IPS-18a (cell line): ENCODE measurements around the gene HLA-DQA1.
"Not testable (repeated sequence)": the region's sequence is repeated elsewhere in the genome, so short reads cannot be mapped to it uniquely, and the experiment has no call there.

Experiments used
- H3K27ac ChIP-seq: one replicate; pipeline ENCODE4 v1.5.1; 2013; ENCODE audit warnings: low read length
- H3K27me3 ChIP-seq: one replicate; pipeline ENCODE4 v1.6.1; 2013; ENCODE audit warnings: mild to moderate bottlenecking, low read length; ENCODE audit not compliant: control insufficient read depth, insufficient read depth
- H3K36me3 ChIP-seq: one replicate; pipeline ENCODE4 v1.6.1; 2013; ENCODE audit warnings: low read depth, low read length; ENCODE audit not compliant: control insufficient read depth
- H3K4me1 ChIP-seq: one replicate; pipeline ENCODE4 v1.6.1; 2013; ENCODE audit warnings: low read depth, low read length; ENCODE audit not compliant: control insufficient read depth
- H3K4me3 ChIP-seq: one replicate; pipeline ENCODE4 v1.5.1; 2013; ENCODE audit warnings: low read length
- H3K9ac ChIP-seq: one replicate; pipeline ENCODE4 v1.6.1; 2013; ENCODE audit warnings: mild to moderate bottlenecking, low read length, moderate library complexity
- H3K9me3 ChIP-seq: one replicate; pipeline ENCODE4 v1.6.1; 2013; ENCODE audit warnings: low read depth, low read length; ENCODE audit not compliant: control insufficient read depth

Gene HLA-DQA1

DNA sequence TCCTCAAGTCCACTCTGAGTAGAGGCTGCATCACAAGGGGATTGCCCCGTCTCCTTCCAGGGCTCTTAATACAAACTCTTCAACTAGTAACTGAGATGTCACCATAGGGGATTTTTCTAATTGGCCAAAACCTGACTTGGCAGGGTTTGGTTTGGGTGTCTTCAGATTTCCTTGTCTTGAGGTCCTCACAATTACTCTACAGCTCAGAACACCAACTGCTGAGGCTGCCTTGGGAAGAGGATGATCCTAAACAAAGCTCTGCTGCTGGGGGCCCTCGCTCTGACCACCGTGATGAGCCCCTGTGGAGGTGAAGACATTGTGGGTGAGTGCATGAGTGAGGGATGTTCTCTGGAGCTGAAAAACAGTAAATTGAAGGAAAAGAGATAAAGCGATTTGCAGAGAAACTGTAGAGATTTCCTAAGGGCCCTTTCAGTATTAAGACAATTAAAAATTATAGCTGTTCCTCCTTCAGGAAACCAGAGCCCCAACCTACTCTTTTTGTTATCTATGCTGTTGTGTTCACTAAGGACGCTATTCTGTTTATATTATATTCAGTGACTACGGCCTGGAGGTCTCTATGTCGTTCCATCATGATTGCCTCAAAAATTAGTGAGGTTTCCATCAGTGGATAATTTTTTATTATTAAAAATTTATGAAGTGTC lies at the start of gene HLA-DQA1:
TSS of gene HLA-DQA1 (plus strand) at position 188 of the 662 bp plus-strand sequence. CDS start at position 241, 53 bp downstream.
- Histone ChIP-seq H3K9ac (no peak within 1 kb of the TSS), H3K27me3 (no peaks in the 10 kb centered on the region), H3K4me1 (no peaks in the 10 kb centered on the region), H3K36me3 (no peaks in the 10 kb centered on the region), H3K27ac (no peak within 1 kb of the TSS), H3K4me3 (no peak within 1 kb of the TSS), H3K9me3 (no peaks in the 10 kb centered on the region)

DNA sequence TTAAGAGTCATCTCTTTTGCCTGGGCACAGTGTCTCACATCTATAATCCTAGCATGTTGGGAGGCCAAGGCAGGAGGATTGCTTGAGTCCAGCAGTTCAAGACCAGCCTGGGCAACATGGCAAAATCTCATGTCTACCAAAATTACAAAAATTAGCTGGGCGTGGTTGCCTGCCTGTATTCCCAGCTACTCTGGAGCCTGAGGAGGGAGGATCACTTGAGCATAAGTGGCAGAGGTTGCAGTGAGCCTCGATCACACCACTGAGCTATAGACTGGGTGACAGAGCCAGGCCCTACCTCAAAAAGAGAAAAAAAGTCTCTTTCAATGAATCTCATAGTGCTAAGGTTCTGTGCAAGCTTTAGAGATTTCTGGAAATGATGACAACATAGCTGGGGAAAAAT lies 49.0 kb upstream of the HLA-DQA1 start:
- Histone ChIP-seq H3K27ac (no peak overlapping the region), H3K9ac (no peak overlapping the region), H3K4me3 (no peak overlapping the region), H3K27me3 (no peaks in the 10 kb centered on the region), H3K36me3 (no peaks in the 10 kb centered on the region), H3K9me3 (no peaks in the 10 kb centered on the region), H3K4me1 (no peaks in the 10 kb centered on the region)

DNA sequence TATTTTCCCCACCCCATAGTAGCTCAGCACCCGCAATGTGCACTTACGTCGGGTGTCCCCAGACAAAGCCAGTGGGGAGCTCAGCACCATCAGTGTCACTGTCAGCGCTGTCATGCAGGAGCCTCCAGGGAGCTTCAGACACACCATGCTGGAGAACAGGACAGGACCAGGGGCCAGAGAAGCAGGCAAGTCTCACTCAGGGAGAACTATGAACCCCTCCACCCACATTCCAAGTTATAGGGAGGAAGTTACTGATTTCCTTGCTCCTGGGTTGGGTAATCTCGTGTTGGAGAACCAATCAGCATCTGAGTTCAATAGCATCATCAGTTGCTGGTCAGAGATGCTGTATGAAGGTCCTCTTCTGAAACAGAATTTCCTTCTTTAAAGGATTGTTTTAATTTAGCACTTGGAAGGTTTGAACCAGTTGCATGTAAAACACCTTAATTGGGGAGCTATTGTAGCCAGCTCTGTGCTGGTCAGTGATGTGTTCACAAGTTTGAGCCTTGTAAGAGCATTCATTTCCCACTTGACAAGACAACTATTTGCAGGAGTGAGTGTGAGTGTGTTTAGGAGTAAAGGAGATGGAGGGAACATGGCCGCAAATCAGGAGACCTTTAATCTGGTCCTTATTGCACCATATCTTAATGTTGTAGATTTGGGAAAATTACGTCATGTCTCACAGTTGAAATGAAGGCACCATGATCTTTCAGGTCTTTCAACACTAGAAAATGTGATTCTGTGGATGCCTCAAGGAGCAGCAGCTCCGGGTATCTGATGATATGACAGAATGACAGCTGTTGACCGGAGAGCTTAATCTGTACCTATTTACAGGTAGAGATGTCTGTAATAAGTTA lies 47.4 kb upstream of the HLA-DQA1 start, which contains the start of gene HLA-DRB1:
TSS of gene HLA-DRB1 (minus strand) at position 253 of the 854 bp plus-strand sequence. CDS start at position 147, 106 bp downstream.
- Histone ChIP-seq H3K27me3 (no peaks in the 10 kb centered on the region), H3K9ac (no peak within 1 kb of the TSS), H3K4me3 (no peak within 1 kb of the TSS), H3K36me3 (no peaks in the 10 kb centered on the region), H3K27ac (no peak within 1 kb of the TSS), H3K9me3 (no peaks in the 10 kb centered on the region), H3K4me1 (no peaks in the 10 kb centered on the region)

- H3K27ac ChIP-seq, H3K27me3 ChIP-seq: not testable (repeated sequence)
Observed at GRCh38 chr6:32590713-32591112, 46.5 kb upstream of the HLA-DQA1 start.

DNA sequence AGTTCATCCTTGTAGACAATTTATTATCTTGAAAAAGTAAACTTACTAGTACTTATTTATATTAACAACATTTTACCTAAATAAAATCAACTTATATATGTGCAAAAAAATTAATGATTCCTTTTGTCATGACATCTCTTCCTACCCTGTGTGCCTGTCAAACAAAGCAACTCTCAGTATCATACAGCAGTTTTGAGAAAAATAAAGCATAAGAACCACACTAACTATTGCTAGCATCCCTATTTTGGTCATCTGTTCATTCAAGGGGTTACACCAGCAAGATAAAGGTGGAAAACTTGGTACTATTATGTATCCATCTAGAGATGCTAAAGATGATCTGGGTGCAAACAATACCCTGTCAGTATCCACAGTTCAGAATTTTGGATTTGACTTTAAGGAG lies 40.2 kb upstream of the HLA-DQA1 start:
- Histone ChIP-seq H3K4me3 (no peak overlapping the region), H3K27ac (no peak overlapping the region), H3K9me3 (no peaks in the 10 kb centered on the region), H3K36me3 (no peaks in the 10 kb centered on the region), H3K9ac (no peak overlapping the region), H3K27me3 (no peaks in the 10 kb centered on the region), H3K4me1 (no peaks in the 10 kb centered on the region)

More at GRCh38 chr6:32590713-32591112, 46.5 kb upstream of the HLA-DQA1 start:
- not testable (repeated sequence) for H3K4me3 ChIP-seq, H3K9ac ChIP-seq, H3K9me3 ChIP-seq, H3K36me3 ChIP-seq, H3K4me1 ChIP-seq

- H3K9me3 ChIP-seq, result no peaks in the 10 kb centered on the region
- no peaks in the 10 kb centered on the region for H3K36me3 ChIP-seq
- no peak overlapping the region for H3K4me3 ChIP-seq
- H3K4me1 ChIP-seq, result no peaks in the 10 kb centered on the region
- no peaks in the 10 kb centered on the region for H3K27me3 ChIP-seq
- no peak overlapping the region for H3K9ac ChIP-seq
- no peak overlapping the region for H3K27ac ChIP-seq
Observed at GRCh38 chr6:32602383-32602782, 34.8 kb upstream of the HLA-DQA1 start.

- Histone ChIP-seq H3K9ac (no peak overlapping the region), H3K9me3 (no peaks in the 10 kb centered on the region), H3K36me3 (no peaks in the 10 kb centered on the region), H3K4me1 (no peaks in the 10 kb centered on the region), H3K27me3 (no peaks in the 10 kb centered on the region), H3K27ac (no peak overlapping the region), H3K4me3 (no peak overlapping the region)
Observed at GRCh38 chr6:32603222-32603621, 34.0 kb upstream of the HLA-DQA1 start.

DNA sequence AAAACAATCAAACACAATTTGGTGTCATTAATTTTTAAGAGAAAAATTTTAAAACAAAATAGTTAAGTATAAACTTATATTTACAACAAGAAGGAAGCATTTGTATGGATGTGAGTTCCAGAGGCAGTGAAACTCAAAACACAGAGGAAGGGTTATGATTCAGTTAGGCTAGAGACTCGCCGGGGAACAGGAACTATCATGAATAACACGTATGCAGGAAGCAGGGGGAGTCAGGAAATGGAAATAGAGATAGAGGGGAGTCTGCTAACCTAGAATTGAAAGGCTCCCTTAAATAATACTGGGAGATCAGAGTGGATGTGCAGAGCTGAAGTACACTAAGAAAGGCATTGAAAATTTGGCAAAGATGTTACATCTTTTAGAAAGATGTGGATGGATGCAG lies 33.3 kb upstream of the HLA-DQA1 start:
- H3K27ac ChIP-seq, result no peak overlapping the region
- H3K27me3 ChIP-seq, result no peaks in the 10 kb centered on the region
- no peak overlapping the region for H3K9ac ChIP-seq
- H3K4me3 ChIP-seq, result no peak overlapping the region
- no peaks in the 10 kb centered on the region for H3K4me1 ChIP-seq
- H3K36me3 ChIP-seq, result no peaks in the 10 kb centered on the region
- no peaks in the 10 kb centered on the region for H3K9me3 ChIP-seq

DNA sequence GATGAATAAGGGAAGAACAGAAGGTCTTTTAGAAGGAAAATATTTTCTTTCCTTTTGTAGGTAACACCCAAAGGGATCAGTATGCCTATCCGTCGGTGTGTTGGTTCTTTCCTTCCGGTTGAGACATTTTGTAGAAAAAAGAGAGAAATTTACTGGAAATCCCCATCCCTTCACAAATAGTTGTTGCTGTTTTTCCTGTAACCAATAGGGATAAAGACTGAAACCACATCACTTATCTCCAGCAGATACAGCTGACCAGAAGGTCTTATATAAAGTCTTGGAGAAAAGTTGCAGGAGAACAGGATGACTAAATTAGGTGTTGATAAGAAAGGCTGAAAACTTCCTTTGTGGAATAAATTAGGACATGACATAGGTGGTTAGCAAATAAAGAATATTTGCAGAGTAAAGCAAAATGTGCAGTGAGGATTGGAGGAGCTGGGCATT lies 32.8 kb upstream of the HLA-DQA1 start:
- Histone ChIP-seq H3K27me3 (no peaks in the 10 kb centered on the region), H3K36me3 (no peaks in the 10 kb centered on the region), H3K27ac (no peak overlapping the region), H3K9ac (no peak overlapping the region), H3K4me1 (peaks cover 2% of the 10 kb centered on the region), H3K9me3 (no peaks in the 10 kb centered on the region), H3K4me3 (no peak overlapping the region)

GRCh38 chr6:32607263-32607987 lies 29.8 kb upstream of the HLA-DQA1 start:
- Histone ChIP-seq H3K27ac (no peak overlapping the region), H3K4me3 (no peak overlapping the region), H3K9me3 (no peaks in the 10 kb centered on the region), H3K4me1 (peaks cover 7% of the 10 kb centered on the region), H3K36me3 (no peaks in the 10 kb centered on the region), H3K27me3 (no peaks in the 10 kb centered on the region), H3K9ac (no peak overlapping the region)

DNA sequence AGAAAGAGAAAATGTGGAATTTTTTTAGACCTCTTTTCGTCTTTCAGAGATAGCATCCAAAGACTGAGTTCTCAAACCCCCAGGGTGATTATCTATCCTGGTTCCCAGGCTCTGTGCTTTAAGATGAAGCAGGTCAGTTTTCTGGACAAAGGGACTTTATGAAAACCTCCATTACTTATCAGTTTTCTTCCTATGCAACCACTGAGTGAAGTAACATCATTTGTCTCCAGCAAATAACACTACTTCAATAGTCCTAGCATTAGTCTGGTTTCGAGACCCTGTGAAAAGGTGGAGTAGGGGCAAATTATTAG lies 29.3 kb upstream of the HLA-DQA1 start:
- Histone ChIP-seq H3K9me3 (no peaks in the 10 kb centered on the region), H3K9ac (no peak overlapping the region), H3K27me3 (no peaks in the 10 kb centered on the region), H3K4me1 (peaks cover 7% of the 10 kb centered on the region), H3K4me3 (no peak overlapping the region), H3K36me3 (no peaks in the 10 kb centered on the region), H3K27ac (no peak overlapping the region)
